Measurements from ENCODE around the gene IQCH.

Gene IQCH

GRCh38 chr15:67506775-67507747 is 252.5 kb downstream of the IQCH start:
- DNase-seq = no peak

GRCh38 chr15:67508407-67508806 is 253.8 kb downstream of the IQCH start:
- no peak for DNase-seq

GRCh38 chr15:67509918-67510317 is 255.3 kb downstream of the IQCH start:
- DNase-seq = no peak

GRCh38 chr15:67510597-67511190 is 256.1 kb downstream of the IQCH start:
- no peak for DNase-seq

- no peak for DNase-seq
Observed at GRCh38 chr15:67511606-67512005, 257.0 kb downstream of the IQCH start.

- DNase-seq = no peak
Observed at GRCh38 chr15:67512140-67512539, 257.6 kb downstream of the IQCH start.

GRCh38 chr15:67512933-67513714 is 258.5 kb downstream of the IQCH start:
- DNase-seq = no peak

- no peak for DNase-seq
Observed at GRCh38 chr15:67515090-67515489, 260.5 kb downstream of the IQCH start.

GRCh38 chr15:67515557-67515956 is 261.0 kb downstream of the IQCH start:
- no peak for DNase-seq

- peak; percentile 44 for DNase-seq
Observed at GRCh38 chr15:67520321-67521028, 265.9 kb downstream of the IQCH start.

- DNase-seq = peak; percentile 84
Observed at GRCh38 chr15:67521029-67521782, 266.6 kb downstream of the IQCH start, which contains the start of gene C15orf61. TSS of gene C15orf61 (plus strand) at chr15:67521131. CDS start at chr15:67521249, 118 bp downstream.

- peak; percentile 31 for DNase-seq
Observed at GRCh38 chr15:67521783-67522568, 267.4 kb downstream of the IQCH start.

GRCh38 chr15:67523330-67523729 is 268.7 kb downstream of the IQCH start:
- no peak for DNase-seq

GRCh38 chr15:67524235-67524634 is 269.6 kb downstream of the IQCH start:
- no peak for DNase-seq

- no peak for DNase-seq
Observed at GRCh38 chr15:67528513-67528912, 273.9 kb downstream of the IQCH start.

- DNase-seq = no peak
Observed at GRCh38 chr15:67531379-67531914, 276.9 kb downstream of the IQCH start.

GRCh38 chr15:67533873-67534272 is 279.3 kb downstream of the IQCH start:
- no peak for DNase-seq

- DNase-seq = no peak
Observed at GRCh38 chr15:67534360-67534759, 279.8 kb downstream of the IQCH start.

GRCh38 chr15:67537771-67538170 is 283.2 kb downstream of the IQCH start:
- no peak for DNase-seq
